Lung (tissue), 12 donors: ENCODE data around the gene EVA1C. TPM values are rescaled to one million over a fixed set of nuclear protein-coding genes. Genes with fewer than 3 reads are reported as not detected.

Source experiments
- ATAC-seq: fragments of 200-7000 bp; cut with Tn5 transposase; one replicate; pipeline ENCODE4 v1.9.1; 2020; ENCODE audit warnings: moderate number of reproducible peaks; ENCODE audit not compliant: insufficient read depth, low FRiP score
- DNase-seq, 3 donors: peaks; one replicate each; pipeline ENCODE4 v3.0.0-alpha.2; 2013 to 2017
- H3K27ac ChIP-seq, 2 donors: one replicate each; pipeline ENCODE4 v1.5.1; 2013; ENCODE audit warnings: mild to moderate bottlenecking in 2 of 2, moderate library complexity in 2 of 2, control low read depth in 1 of 2, inconsistent platforms in 1 of 2, low read depth in 1 of 2, low read length in 1 of 2
- H3K27me3 ChIP-seq, 3 donors: one replicate each; pipeline ENCODE4 v1.5.1; 2013; ENCODE audit warnings: low read length in 2 of 3; ENCODE audit not compliant: control insufficient read depth in 3 of 3, insufficient read depth in 3 of 3
- H3K36me3 ChIP-seq, 4 donors: one replicate each; pipeline ENCODE4 v1.5.1; 2013; ENCODE audit warnings: low read length in 4 of 4, mild to moderate bottlenecking in 1 of 4, moderate library complexity in 1 of 4; ENCODE audit not compliant: control insufficient read depth in 4 of 4, insufficient read depth in 4 of 4
- H3K4me1 ChIP-seq, 5 donors: one replicate each; pipeline ENCODE4 v1.5.1; 2013; ENCODE audit warnings: low read length in 5 of 5, mild to moderate bottlenecking in 2 of 5, moderate library complexity in 1 of 5; ENCODE audit not compliant: control insufficient read depth in 5 of 5, insufficient read depth in 5 of 5
- H3K4me3 ChIP-seq: one replicate; pipeline ENCODE4 v1.5.1; 2013; ENCODE audit warnings: mild to moderate bottlenecking, control low read depth, moderate library complexity
- H3K9ac ChIP-seq, 2 donors: one replicate each; pipeline ENCODE4 v1.5.1; 2013; ENCODE audit warnings: low read length in 2 of 2, control low read depth in 1 of 2; ENCODE audit not compliant: insufficient read depth in 1 of 2
- H3K9me3 ChIP-seq, 4 donors: one replicate each; pipeline ENCODE4 v1.5.1; 2013; ENCODE audit warnings: low read length in 3 of 4, mild to moderate bottlenecking in 1 of 4, moderate library complexity in 1 of 4; ENCODE audit not compliant: control insufficient read depth in 4 of 4, insufficient read depth in 3 of 4
- WGBS, 2 donors: extraction: QIAGEN DNeasy Blood & Tissue Kit; methylation state at CpG; one replicate each; pipeline ENCODE4 v1.1.7; 2013; 5-methylcytosine and 5-hydroxymethylcytosine counted together
- polyA plus RNA-seq, 2 donors: library from polyadenylated mRNA; stranded (reverse); fragments of 200-250 nt; gene quantifications; one replicate each; pipeline ENCODE4 v1.2.1, GENCODE V29; 2013
- total RNA-seq, 2 donors: library from RNA; depleted of rRNA in 1 of 2; stranded (reverse); fragments of >200 nt in 1 of 2; gene quantifications; one replicate each; pipeline ENCODE4 v1.2.1, GENCODE V29; 2014 to 2021
- TF ChIP-seq, protein P1 (sequence below): IDR thresholded peaks from 2 replicates; pipeline ENCODE4 v1.5.1; 2012; ENCODE audit warnings: mild to moderate bottlenecking; ENCODE audit errors: control extremely low read depth, extremely low read depth
- donor health status: control.
- donor health status: control.
- donor health status: Bipolar disorder and iron deficiency.
- donor health status: healthy.
- donor health status: DM: yes; HTN: yes; CAD: no.

EVA1C gene
- total and polyA plus RNA-seq, 4 donors, result 13.9 to 59.0 (median 48.6) TPM

DNA sequence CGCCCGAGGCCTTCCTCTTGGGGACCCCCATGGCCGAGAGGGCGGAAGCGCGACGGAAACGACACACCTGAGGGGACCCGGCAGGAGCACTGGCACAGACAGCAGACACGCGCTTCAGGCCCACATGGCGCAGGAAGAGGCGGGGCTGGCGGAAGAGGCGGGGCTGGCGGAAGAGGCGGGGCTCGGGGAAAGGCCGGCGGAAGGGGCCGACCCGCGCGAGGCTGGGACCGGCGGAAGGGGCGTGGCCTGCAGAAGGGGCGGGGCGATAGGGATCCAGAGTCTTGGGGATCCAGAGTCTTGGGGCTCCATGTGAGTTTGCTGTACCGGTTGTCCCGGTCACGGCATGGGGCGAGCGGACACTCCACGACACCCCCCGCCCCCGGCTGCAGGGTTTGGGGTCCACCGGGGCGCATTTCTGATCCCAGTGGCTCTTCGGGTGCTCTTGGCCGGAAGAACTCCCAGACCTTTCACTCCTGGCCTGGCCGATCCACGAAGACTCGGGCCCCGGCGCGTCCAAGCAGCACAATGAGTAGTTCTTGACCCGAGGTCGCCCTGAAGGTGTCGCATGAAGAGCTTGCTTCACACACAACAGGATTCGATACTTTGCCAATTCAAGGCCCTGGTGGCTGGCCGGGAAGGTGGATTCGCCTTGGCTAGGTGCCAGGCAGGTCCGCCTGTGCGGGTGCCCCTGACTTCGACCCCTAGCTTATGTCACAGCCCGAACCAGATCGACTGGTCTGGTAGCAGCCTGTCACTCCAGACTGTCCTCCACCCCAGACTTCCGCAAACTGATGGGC lies 19.4 kb upstream of the EVA1C start, which contains the start of gene URB1:
Gene URB1 (minus strand): TSS at position 133 of the 797 bp plus-strand sequence. CDS start 102 bp downstream, at position 31.
- TF ChIP-seq, protein P1, sequence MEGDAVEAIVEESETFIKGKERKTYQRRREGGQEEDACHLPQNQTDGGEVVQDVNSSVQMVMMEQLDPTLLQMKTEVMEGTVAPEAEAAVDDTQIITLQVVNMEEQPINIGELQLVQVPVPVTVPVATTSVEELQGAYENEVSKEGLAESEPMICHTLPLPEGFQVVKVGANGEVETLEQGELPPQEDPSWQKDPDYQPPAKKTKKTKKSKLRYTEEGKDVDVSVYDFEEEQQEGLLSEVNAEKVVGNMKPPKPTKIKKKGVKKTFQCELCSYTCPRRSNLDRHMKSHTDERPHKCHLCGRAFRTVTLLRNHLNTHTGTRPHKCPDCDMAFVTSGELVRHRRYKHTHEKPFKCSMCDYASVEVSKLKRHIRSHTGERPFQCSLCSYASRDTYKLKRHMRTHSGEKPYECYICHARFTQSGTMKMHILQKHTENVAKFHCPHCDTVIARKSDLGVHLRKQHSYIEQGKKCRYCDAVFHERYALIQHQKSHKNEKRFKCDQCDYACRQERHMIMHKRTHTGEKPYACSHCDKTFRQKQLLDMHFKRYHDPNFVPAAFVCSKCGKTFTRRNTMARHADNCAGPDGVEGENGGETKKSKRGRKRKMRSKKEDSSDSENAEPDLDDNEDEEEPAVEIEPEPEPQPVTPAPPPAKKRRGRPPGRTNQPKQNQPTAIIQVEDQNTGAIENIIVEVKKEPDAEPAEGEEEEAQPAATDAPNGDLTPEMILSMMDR, result no peak
- Histone ChIP-seq H3K4me1 (peaks cover 0 to 21% (median 12%) of the 10 kb centered on the region in 5 donors), H3K36me3 (peaks cover 0 to 3% (median 0%) of the 10 kb centered on the region in 4 donors), H3K4me3 (peak within 1 kb of the TSS; percentile 100), H3K27me3 (peaks cover 0 to 3% (median 0%) of the 10 kb centered on the region in 3 donors), H3K27ac (peak within 1 kb of the TSS; percentile 69 to 94), H3K9me3 (no peaks in the 10 kb centered on the region), H3K9ac (peak within 1 kb of the TSS in 1 of 2 donors; percentile 50)
- DNase-seq (peak; percentile 89 to 93 (median 90)), ATAC-seq (peak; percentile 98)
- 5% methylated on average over 44 to 59 of the region's 59 CpGs for WGBS, 2 donors

DNA sequence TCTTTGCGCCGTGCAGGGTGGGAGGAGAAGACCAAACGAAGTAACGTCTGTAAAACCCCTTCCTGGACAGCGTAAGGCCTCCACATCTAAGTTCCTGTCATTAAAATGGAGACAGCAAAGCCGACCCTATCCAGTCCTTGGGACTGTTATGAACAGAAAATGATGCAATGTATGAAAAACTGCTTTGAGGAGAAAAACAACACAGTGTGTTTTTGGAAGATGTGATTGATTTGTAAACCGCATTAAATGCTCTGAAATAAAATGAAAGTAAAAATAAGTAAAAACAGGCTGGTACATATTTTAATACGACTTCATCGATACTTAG lies 18.9 kb upstream of the EVA1C start:
- H3K4me1 ChIP-seq, result peaks cover 0 to 19% (median 9%) of the 10 kb centered on the region in 5 donors
- H3K27me3 ChIP-seq, result peaks cover 0 to 4% (median 4%) of the 10 kb centered on the region in 3 donors
- ATAC-seq (no peak), DNase-seq (no peak)
- peak overlapping the region; percentile 100 for H3K4me3 ChIP-seq
- H3K9me3 ChIP-seq, result no peaks in the 10 kb centered on the region
- H3K9ac ChIP-seq, result no peak overlapping the region
- TF ChIP-seq, protein P1, result no peak
- peaks cover 0 to 3% (median 0%) of the 10 kb centered on the region in 4 donors for H3K36me3 ChIP-seq
- 39 to 51% methylated on average over 9 of the region's 9 CpGs for WGBS, 2 donors
- H3K27ac ChIP-seq, result peak overlapping the region; percentile 69 to 94

DNA sequence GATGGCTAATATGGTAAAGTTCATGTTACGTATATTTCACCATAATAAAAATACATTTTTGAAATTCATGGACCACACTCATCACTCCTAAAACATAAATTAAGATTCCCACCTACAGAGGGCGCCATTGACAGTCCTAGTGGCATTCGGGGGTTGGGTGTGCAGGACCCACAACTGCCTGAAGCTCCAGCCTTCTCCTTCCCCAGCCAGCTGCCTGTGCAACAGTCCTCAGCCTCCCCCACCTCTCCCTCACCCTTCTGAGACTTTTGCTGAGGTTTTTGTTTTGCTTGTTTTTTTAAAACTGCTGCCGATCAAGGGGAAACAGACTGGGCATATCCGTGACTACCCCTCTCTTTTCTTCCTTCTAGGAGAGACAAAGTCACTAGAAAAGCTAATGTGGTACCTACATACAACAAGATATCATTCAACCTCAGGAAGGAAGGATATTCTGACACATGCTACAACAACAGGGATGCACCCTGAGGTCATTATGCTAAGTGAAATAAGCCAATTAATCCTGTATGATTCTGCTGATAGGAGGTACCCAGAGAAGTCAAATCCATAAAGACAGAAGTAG lies 9.2 kb upstream of the EVA1C start:
- H3K9me3 ChIP-seq, result peaks cover 0 to 2% (median 0%) of the 10 kb centered on the region in 4 donors
- TF ChIP-seq, protein P1, result peak; percentile 59
- 10 to 18% methylated on average over 5 of the region's 5 CpGs for WGBS, 2 donors
- H3K36me3 ChIP-seq, result no peaks in the 10 kb centered on the region
- H3K4me1 ChIP-seq, result peaks cover 0 to 3% (median 0%) of the 10 kb centered on the region in 5 donors
- no peak overlapping the region for H3K27ac ChIP-seq
- ATAC-seq (peak; percentile 85), DNase-seq (peak; percentile 68 to 81 (median 79))
- H3K27me3 ChIP-seq, result peaks cover 0 to 12% (median 11%) of the 10 kb centered on the region in 3 donors
- H3K4me3 ChIP-seq, result no peak overlapping the region
- H3K9ac ChIP-seq, result no peak overlapping the region
